MM.1S (cell line): ENCODE measurements around the gene FOXL2NB.

Experiments
- EZH2 ChIP-seq: fragments of 300-600 bp; sonication (generic); optimal IDR thresholded peaks from 2 replicates; pipeline ENCODE3; 2017; ENCODE audit warnings: low read depth, mild to moderate bottlenecking, antibody characterized with exemption, low read length, mixed read lengths
- EZH2phosphoT487 ChIP-seq: fragments of 300-600 bp; sonication (generic); IDR thresholded peaks from 2 replicates; pipeline ENCODE4 v1.6.1; 2018; ENCODE audit warnings: antibody characterized with exemption, low read length
- TF ChIP-seq, protein P1 (sequence below): fragments of 300-600 bp; sonication (generic); IDR thresholded peaks from 2 replicates; pipeline ENCODE4 v1.5.1; 2016; ENCODE audit warnings: antibody characterized with exemption, low read length, mixed read lengths

DNA sequence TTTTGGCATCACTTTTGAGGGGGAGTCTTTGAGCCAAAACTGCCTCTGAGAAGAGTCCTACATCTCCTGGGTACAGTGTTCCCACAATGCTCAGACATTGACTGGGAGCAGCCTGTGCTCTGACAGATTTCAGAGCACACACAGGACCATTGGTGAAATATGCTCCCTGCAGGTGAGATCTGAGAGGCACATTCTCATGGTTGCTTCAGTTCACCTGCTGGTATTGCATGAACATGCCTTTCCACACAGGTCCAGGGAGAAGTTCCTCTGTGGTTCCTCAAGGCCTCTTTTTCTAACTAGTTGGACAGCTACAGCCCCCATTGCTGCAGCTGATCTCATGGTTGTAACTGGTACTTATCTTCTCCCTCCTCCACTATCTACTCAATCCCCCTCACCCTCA is 37.1 kb upstream of the FOXL2NB start:
- no peak for TF ChIP-seq EZH2phosphoT487
- TF ChIP-seq, protein P1, sequence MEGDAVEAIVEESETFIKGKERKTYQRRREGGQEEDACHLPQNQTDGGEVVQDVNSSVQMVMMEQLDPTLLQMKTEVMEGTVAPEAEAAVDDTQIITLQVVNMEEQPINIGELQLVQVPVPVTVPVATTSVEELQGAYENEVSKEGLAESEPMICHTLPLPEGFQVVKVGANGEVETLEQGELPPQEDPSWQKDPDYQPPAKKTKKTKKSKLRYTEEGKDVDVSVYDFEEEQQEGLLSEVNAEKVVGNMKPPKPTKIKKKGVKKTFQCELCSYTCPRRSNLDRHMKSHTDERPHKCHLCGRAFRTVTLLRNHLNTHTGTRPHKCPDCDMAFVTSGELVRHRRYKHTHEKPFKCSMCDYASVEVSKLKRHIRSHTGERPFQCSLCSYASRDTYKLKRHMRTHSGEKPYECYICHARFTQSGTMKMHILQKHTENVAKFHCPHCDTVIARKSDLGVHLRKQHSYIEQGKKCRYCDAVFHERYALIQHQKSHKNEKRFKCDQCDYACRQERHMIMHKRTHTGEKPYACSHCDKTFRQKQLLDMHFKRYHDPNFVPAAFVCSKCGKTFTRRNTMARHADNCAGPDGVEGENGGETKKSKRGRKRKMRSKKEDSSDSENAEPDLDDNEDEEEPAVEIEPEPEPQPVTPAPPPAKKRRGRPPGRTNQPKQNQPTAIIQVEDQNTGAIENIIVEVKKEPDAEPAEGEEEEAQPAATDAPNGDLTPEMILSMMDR, result no peak
- no peak for TF ChIP-seq EZH2
